Karpas-422 (cell line): ENCODE results near the gene ZNF10. TPM values are rescaled to one million over a fixed set of nuclear protein-coding genes. Genes with fewer than 3 reads are reported as not detected.

ENCODE experiments used
- DNase-seq: peaks from one replicate; pipeline ENCODE4 v3.0.0-alpha.2; 2015
- H2AFZ ChIP-seq: fragments of 200-600 bp; sonication (generic); 2 replicates; pipeline ENCODE4 v1.6.1; 2014; ENCODE audit warnings: antibody characterized with exemption, low read length, mixed read lengths
- H3K27ac ChIP-seq: fragments of 200-600 bp; sonication (generic); 2 replicates; pipeline ENCODE4 v1.5.1; 2014; ENCODE audit warnings: mild to moderate bottlenecking, low read length, moderate library complexity
- H3K27me3 ChIP-seq: fragments of 200-600 bp; sonication (generic); 2 replicates; pipeline ENCODE4 v1.6.1; 2014; ENCODE audit warnings: low read length, mixed read lengths
- H3K36me3 ChIP-seq: fragments of 200-600 bp; sonication (generic); 2 replicates; pipeline ENCODE4 v1.6.1; 2014; ENCODE audit warnings: low read length, mixed read lengths; ENCODE audit not compliant: insufficient read depth
- H3K4me1 ChIP-seq: fragments of 200-600 bp; sonication (generic); 2 replicates; pipeline ENCODE4 v1.6.1; 2014; ENCODE audit warnings: mild to moderate bottlenecking, low read length, mixed read lengths
- H3K4me2 ChIP-seq: fragments of 200-600 bp; sonication (generic); 2 replicates; pipeline ENCODE4 v1.6.1; 2014; ENCODE audit warnings: low read length, low read depth, mild to moderate bottlenecking; ENCODE audit not compliant: poor library complexity, severe bottlenecking
- H3K4me3 ChIP-seq: fragments of 200-600 bp; sonication (generic); 2 replicates; pipeline ENCODE4 v1.5.1; 2014; ENCODE audit warnings: mild to moderate bottlenecking, antibody characterized with exemption, low read length, mixed read lengths
- H3K79me2 ChIP-seq: fragments of 200-600 bp; sonication (generic); 2 replicates; pipeline ENCODE4 v1.6.1; 2014; ENCODE audit warnings: mild to moderate bottlenecking, low read length, mixed read lengths
- H3K9ac ChIP-seq: fragments of 200-600 bp; sonication (generic); 2 replicates; pipeline ENCODE4 v1.6.0; 2014; ENCODE audit warnings: low read length
- H3K9me2 ChIP-seq: fragments of 200-600 bp; sonication (generic), shearing (Covaris generic); replicated peaks from 2 replicates; pipeline ENCODE4 v1.6.0; 2014; ENCODE audit warnings: mild to moderate bottlenecking, low read length, moderate library complexity; ENCODE audit not compliant: insufficient read depth
- H3K9me3 ChIP-seq: fragments of 300-700, 200-600 bp; sonication (generic); 2 replicates; pipeline ENCODE4 v1.6.1; 2014; ENCODE audit warnings: low read length, mixed read lengths
- H4K20me1 ChIP-seq: fragments of 200-600 bp; sonication (generic); 2 replicates; pipeline ENCODE4 v1.6.1; 2014; ENCODE audit warnings: mild to moderate bottlenecking, antibody characterized with exemption, low read length, low read depth; ENCODE audit not compliant: insufficient read depth
- total RNA-seq: library from RNA; depleted of rRNA; stranded (reverse); fragments of >200 nt; shearing (Covaris generic); gene quantifications from 2 replicates; pipeline ENCODE4 v1.2.3, GENCODE V29; 2014; ENCODE audit warnings: low replicate concordance

The ZNF10 gene
- total RNA-seq, 1 experiment from 2014 or later, result 17.7 TPM

GRCh38 chr12:133120385-133121191 is 9.8 kb upstream of the ZNF10 start:
- H3K79me2 ChIP-seq, result peaks cover 49% of the 10 kb centered on the region
- no peak overlapping the region for H3K4me3 ChIP-seq

GRCh38 chr12:133124674-133125073 is 5.8 kb upstream of the ZNF10 start:
- H2AFZ ChIP-seq, result no peak overlapping the region
- H3K36me3 ChIP-seq, result peaks cover 74% of the 10 kb centered on the region
- no peak overlapping the region for H3K4me2 ChIP-seq
- H3K79me2 ChIP-seq, result peaks cover 73% of the 10 kb centered on the region
- no peaks in the 10 kb centered on the region for H3K4me1 ChIP-seq
- H3K27me3 ChIP-seq, result no peaks in the 10 kb centered on the region
- no peak overlapping the region for H3K27ac ChIP-seq
- no peaks in the 10 kb centered on the region for H3K9me2 ChIP-seq
- DNase-seq, result no peak
- no peak overlapping the region for H3K4me3 ChIP-seq
- H3K9ac ChIP-seq, result no peak overlapping the region
- H4K20me1 ChIP-seq, result no peaks in the 10 kb centered on the region
- peaks cover 69% of the 10 kb centered on the region for H3K9me3 ChIP-seq

More at GRCh38 chr12:133120385-133121191, 9.8 kb upstream of the ZNF10 start:
- Histone ChIP-seq H3K27me3 (no peaks in the 10 kb centered on the region), H3K27ac (no peak overlapping the region), H3K9me3 (peaks cover 73% of the 10 kb centered on the region), H3K9me2 (no peaks in the 10 kb centered on the region), H3K4me2 (no peak overlapping the region), H3K36me3 (peaks cover 67% of the 10 kb centered on the region), H3K4me1 (no peaks in the 10 kb centered on the region), H2AFZ (no peak overlapping the region), H4K20me1 (no peaks in the 10 kb centered on the region), H3K9ac (no peak overlapping the region)
- no peak for DNase-seq

GRCh38 chr12:133129368-133130037 is 924 bp upstream of the ZNF10 start:
- Histone ChIP-seq H3K9me3 (peaks cover 52% of the 10 kb centered on the region), H3K9me2 (no peaks in the 10 kb centered on the region), H3K27ac (peak overlapping the region; percentile 57), H3K36me3 (peaks cover 60% of the 10 kb centered on the region), H3K27me3 (no peaks in the 10 kb centered on the region), H3K4me3 (peak overlapping the region; percentile 83), H3K79me2 (peaks cover 65% of the 10 kb centered on the region), H3K4me1 (peaks cover 8% of the 10 kb centered on the region; the same call in 1 of the 2 replicates), H4K20me1 (no peaks in the 10 kb centered on the region), H3K4me2 (peak overlapping the region; percentile 86), H2AFZ (peak overlapping the region; percentile 87), H3K9ac (peak overlapping the region; percentile 83)
- DNase-seq, result no peak

DNA sequence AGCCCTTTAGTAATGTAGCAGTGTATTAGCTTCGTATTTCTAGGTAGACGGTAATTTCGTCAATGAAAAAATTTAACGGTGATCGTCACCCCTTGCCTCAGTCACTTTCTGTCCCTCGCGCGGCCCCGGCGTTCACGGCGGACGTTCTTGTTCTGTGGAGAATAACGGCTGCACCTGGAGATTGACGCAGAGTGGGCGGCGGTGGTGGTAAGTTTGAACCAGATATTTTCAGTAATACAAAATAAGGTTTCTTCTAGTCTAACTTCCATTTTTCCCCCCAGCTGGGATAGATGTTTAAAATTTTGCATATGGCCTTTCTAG is 341 bp downstream of the ZNF10 start:
- Histone ChIP-seq H2AFZ (peak overlapping the region; percentile 93), H3K27me3 (no peaks in the 10 kb centered on the region), H3K4me3 (peak overlapping the region; percentile 83), H3K9me3 (peaks cover 50% of the 10 kb centered on the region), H3K36me3 (peaks cover 66% of the 10 kb centered on the region), H3K9ac (peak overlapping the region; percentile 83), H4K20me1 (no peaks in the 10 kb centered on the region), H3K4me1 (peaks cover 8% of the 10 kb centered on the region; the same call in 1 of the 2 replicates), H3K4me2 (peak overlapping the region; percentile 86), H3K79me2 (peaks cover 53% of the 10 kb centered on the region), H3K27ac (peak overlapping the region; percentile 81), H3K9me2 (no peaks in the 10 kb centered on the region)
- peak; percentile 65 for DNase-seq

GRCh38 chr12:133135747-133136146 is 5.3 kb downstream of the ZNF10 start:
- no peaks in the 10 kb centered on the region for H3K27me3 ChIP-seq
- peaks cover 68% of the 10 kb centered on the region for H3K9me3 ChIP-seq
- peaks cover 45% of the 10 kb centered on the region for H3K79me2 ChIP-seq
- H3K9ac ChIP-seq, result no peak overlapping the region
- H3K4me1 ChIP-seq, result peaks cover 6% of the 10 kb centered on the region; the same call in 1 of the 2 replicates
- no peak for DNase-seq
- H3K36me3 ChIP-seq, result peaks cover 91% of the 10 kb centered on the region
- no peak overlapping the region for H3K4me3 ChIP-seq
- H3K9me2 ChIP-seq, result no peaks in the 10 kb centered on the region
- no peaks in the 10 kb centered on the region for H4K20me1 ChIP-seq
- no peak overlapping the region for H3K27ac ChIP-seq
- H2AFZ ChIP-seq, result no peak overlapping the region
- no peak overlapping the region for H3K4me2 ChIP-seq

DNA sequence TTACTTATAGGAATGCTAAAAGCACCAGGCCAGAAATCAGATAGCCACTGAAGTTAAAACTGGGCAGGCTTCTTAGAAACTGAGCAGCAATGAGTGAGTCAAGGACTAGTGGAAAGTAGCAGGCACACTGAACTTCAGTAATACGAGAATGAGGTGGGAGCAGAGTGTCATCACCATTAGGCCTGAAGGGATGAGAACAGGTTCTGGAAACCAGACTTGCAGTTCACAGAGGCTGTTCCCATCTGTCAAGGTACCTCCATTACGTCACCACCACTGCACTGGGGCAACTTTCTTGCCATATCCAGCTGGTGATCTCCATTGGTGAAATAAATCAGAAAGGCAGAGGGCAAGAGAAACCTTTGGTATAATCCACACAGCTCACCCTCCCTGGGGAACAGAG is 15.6 kb downstream of the ZNF10 start:
- H3K79me2 ChIP-seq, result no peaks in the 10 kb centered on the region
- no peaks in the 10 kb centered on the region for H3K9me2 ChIP-seq
- no peaks in the 10 kb centered on the region for H4K20me1 ChIP-seq
- no peaks in the 10 kb centered on the region for H3K4me1 ChIP-seq
- H3K36me3 ChIP-seq, result peaks cover 82% of the 10 kb centered on the region
- no peak for DNase-seq
- H3K27me3 ChIP-seq, result no peaks in the 10 kb centered on the region
- H3K9me3 ChIP-seq, result peaks cover 41% of the 10 kb centered on the region
- H2AFZ ChIP-seq, result no peak overlapping the region
- no peak overlapping the region for H3K27ac ChIP-seq
- no peak overlapping the region for H3K4me3 ChIP-seq
- H3K9ac ChIP-seq, result no peak overlapping the region
- no peak overlapping the region for H3K4me2 ChIP-seq

- Histone ChIP-seq H3K4me1 (no peaks in the 10 kb centered on the region), H3K4me3 (no peak overlapping the region), H3K27ac (no peak overlapping the region)
These were observed 25.8 kb downstream of the ZNF10 start for GRCh38 chr12:133156125-133156690.

DNA sequence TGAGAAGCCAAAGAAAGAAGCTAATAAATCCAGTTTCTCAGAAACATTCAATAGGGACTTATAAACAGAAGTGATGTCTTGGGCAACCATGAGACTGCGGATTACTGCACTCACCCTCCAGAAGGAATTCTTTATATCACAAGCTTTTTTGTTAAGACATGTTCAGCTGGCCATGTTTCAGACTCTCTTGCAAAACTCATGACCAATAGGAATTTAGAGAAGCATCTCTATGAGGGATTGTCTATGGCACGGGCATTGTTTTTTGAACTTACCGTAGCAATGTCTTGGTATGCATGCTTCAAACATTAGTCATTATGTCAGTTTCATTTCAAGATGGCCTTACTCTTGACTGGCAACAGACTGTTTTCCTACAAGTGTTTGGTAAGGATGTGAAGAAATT is 35.3 kb downstream of the ZNF10 start:
- Histone ChIP-seq H3K9me2 (no peaks in the 10 kb centered on the region), H3K9ac (no peak overlapping the region), H3K27me3 (no peaks in the 10 kb centered on the region), H3K4me3 (no peak overlapping the region), H3K4me1 (no peaks in the 10 kb centered on the region), H3K36me3 (no peaks in the 10 kb centered on the region), H3K27ac (no peak overlapping the region), H3K4me2 (no peak overlapping the region), H3K9me3 (peaks cover 27% of the 10 kb centered on the region), H4K20me1 (no peaks in the 10 kb centered on the region), H2AFZ (no peak overlapping the region), H3K79me2 (no peaks in the 10 kb centered on the region)
- DNase-seq, result no peak

More at GRCh38 chr12:133156125-133156690, 25.8 kb downstream of the ZNF10 start:
- Histone ChIP-seq H3K79me2 (no peaks in the 10 kb centered on the region), H3K27me3 (no peaks in the 10 kb centered on the region), H3K9me2 (no peaks in the 10 kb centered on the region), H3K9me3 (peaks cover 64% of the 10 kb centered on the region), H2AFZ (no peak overlapping the region), H3K9ac (no peak overlapping the region), H3K36me3 (peaks cover 76% of the 10 kb centered on the region), H3K4me2 (no peak overlapping the region), H4K20me1 (no peaks in the 10 kb centered on the region)
- no peak for DNase-seq
